Upper lobe of left lung (tissue), 4 donors: Measurements from ENCODE around the gene TM4SF1.

Experiments
- EP300 ChIP-seq, 4 donors: sonication (generic); formaldehyde crosslinking; IDR thresholded peaks; one replicate each; pipeline ENCODE4 v1.5.1; 2017; ENCODE audit warnings: antibody characterized with exemption in 4 of 4, control low read depth in 2 of 4
- POLR2A ChIP-seq, 4 donors: fragments of 450-650 bp; IDR thresholded peaks; one replicate each; pipeline ENCODE4 v1.5.1; 2016 to 2017; ENCODE audit warnings: antibody characterized with exemption in 4 of 4, mild to moderate bottlenecking in 2 of 4
- TF ChIP-seq, protein P1 (sequence below), 6 experiments: fragments of 450-650 bp in 4 of 6; fragments of 200-600 bp in 2 of 6; sonication (generic) in 2 of 6; IDR thresholded peaks; one replicate each; pipeline ENCODE4 v1.5.1; 2016 to 2019; ENCODE audit warnings: antibody characterized with exemption in 6 of 6

DNA sequence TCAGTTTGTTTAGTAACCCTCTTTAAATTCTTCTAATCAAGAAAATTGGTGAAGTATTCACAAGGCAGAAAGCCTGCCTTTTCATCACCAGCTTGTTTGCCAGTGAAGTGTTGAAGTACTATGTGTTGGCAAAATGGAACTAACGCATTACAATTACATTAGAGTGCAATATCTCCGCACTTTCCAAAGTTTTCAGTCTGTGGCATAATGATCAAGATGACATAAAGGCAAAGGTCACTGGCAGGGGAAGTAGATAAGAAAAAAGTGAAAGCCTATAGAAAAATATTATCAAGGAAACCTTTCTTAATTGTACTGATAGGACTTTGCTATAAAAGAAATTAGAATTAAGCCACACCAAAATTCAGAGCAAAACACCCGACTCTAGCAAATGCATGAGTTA lies 25.0 kb upstream of the TM4SF1 start:
- TF ChIP-seq POLR2A (IDR thresholded peaks at IDR 0.05) (no peak), EP300 (IDR thresholded peaks at IDR 0.05) (no peak)
- TF ChIP-seq, protein P1, sequence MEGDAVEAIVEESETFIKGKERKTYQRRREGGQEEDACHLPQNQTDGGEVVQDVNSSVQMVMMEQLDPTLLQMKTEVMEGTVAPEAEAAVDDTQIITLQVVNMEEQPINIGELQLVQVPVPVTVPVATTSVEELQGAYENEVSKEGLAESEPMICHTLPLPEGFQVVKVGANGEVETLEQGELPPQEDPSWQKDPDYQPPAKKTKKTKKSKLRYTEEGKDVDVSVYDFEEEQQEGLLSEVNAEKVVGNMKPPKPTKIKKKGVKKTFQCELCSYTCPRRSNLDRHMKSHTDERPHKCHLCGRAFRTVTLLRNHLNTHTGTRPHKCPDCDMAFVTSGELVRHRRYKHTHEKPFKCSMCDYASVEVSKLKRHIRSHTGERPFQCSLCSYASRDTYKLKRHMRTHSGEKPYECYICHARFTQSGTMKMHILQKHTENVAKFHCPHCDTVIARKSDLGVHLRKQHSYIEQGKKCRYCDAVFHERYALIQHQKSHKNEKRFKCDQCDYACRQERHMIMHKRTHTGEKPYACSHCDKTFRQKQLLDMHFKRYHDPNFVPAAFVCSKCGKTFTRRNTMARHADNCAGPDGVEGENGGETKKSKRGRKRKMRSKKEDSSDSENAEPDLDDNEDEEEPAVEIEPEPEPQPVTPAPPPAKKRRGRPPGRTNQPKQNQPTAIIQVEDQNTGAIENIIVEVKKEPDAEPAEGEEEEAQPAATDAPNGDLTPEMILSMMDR (IDR thresholded peaks at IDR 0.05): no peak
